Common myeloid progenitor, CD34-positive (primary cell): ENCODE measurements around the gene KRT76.

ENCODE experiments used
- CTCF ChIA-PET: fragments of 350-600 bp; sonication (Branson Sonifier 250); formaldehyde crosslinking; loops from one replicate; lab custom pipeline; 2021; ENCODE audit warnings: antibody characterized with exemption; lab: Charles Lee
- POLR2A ChIA-PET: fragments of 350-600 bp; sonication (Branson Sonifier 250); formaldehyde crosslinking; loops from one replicate; lab custom pipeline; 2021; ENCODE audit warnings: antibody characterized with exemption; lab: Charles Lee
- DNase-seq, 3 donors: peaks; one replicate each; pipeline versions ENCODE4 v3.0.0 to v3.0.0-alpha.2; 2013
- H3K27ac ChIP-seq, 2 experiments: 1 replicate in 1 of 2; 2 replicates in 1 of 2; pipeline ENCODE4 v1.7.0; 2013; ENCODE audit warnings: inconsistent platforms in 2 of 2, low read length in 2 of 2, mild to moderate bottlenecking in 2 of 2, low read depth in 1 of 2, moderate library complexity in 1 of 2; ENCODE audit not compliant: severe bottlenecking in 2 of 2, insufficient read depth in 1 of 2, poor library complexity in 1 of 2
- H3K27me3 ChIP-seq, 5 experiments: replicated peaks in 2 of 5; 1 replicate in 3 of 5; 2 replicates in 2 of 5; pipeline versions ENCODE4 v1.6.1 to v1.7.0; 2013; ENCODE audit warnings: low read length in 4 of 5, mild to moderate bottlenecking in 2 of 5, moderate library complexity in 2 of 5, inconsistent platforms in 1 of 5; ENCODE audit not compliant: insufficient read depth in 5 of 5, control insufficient read depth in 4 of 5
- H3K36me3 ChIP-seq, 4 experiments: 1 replicate in 2 of 4; 2 replicates in 2 of 4; pipeline versions ENCODE4 v1.6.1 to v1.7.0; 2013; ENCODE audit warnings: low read length in 3 of 4, control low read depth in 1 of 4, mild to moderate bottlenecking in 1 of 4; ENCODE audit not compliant: control insufficient read depth in 4 of 4, insufficient read depth in 4 of 4
- H3K4me1 ChIP-seq, 4 experiments: 1 replicate in 3 of 4; 2 replicates in 1 of 4; pipeline versions ENCODE4 v1.6.1 to v1.7.1; 2013; ENCODE audit warnings: low read length in 3 of 4, mild to moderate bottlenecking in 3 of 4, control low read depth in 1 of 4, inconsistent platforms in 1 of 4, moderate library complexity in 1 of 4; ENCODE audit not compliant: control insufficient read depth in 4 of 4, insufficient read depth in 4 of 4; ENCODE audit errors: control extremely low read depth in 1 of 4
- H3K4me3 ChIP-seq, 7 experiments: 1 replicate in 4 of 7; 2 replicates in 3 of 7; pipeline versions ENCODE4 v1.5.1 to v1.7.0; 2013; ENCODE audit warnings: mild to moderate bottlenecking in 7 of 7, low read length in 6 of 7, moderate library complexity in 6 of 7, inconsistent platforms in 2 of 7, low read depth in 2 of 7, control low read depth in 1 of 7; ENCODE audit not compliant: insufficient read depth in 4 of 7, control insufficient read depth in 1 of 7; ENCODE audit errors: extremely low read depth in 1 of 7
- H3K9me3 ChIP-seq, 5 experiments: 1 replicate in 4 of 5; 2 replicates in 1 of 5; pipeline versions ENCODE4 v1.6.1 to v1.7.1; 2013; ENCODE audit warnings: low read length in 4 of 5, mild to moderate bottlenecking in 2 of 5, inconsistent platforms in 1 of 5, low read depth in 1 of 5, moderate library complexity in 1 of 5; ENCODE audit not compliant: control insufficient read depth in 4 of 5, insufficient read depth in 2 of 5; ENCODE audit errors: control extremely low read depth in 1 of 5
- WGBS: methylation state at CpG from one replicate; pipeline ENCODE4 v1.1.5; 2013; ENCODE audit not compliant: insufficient coverage; 5-methylcytosine and 5-hydroxymethylcytosine counted together

Gene KRT76

GRCh38 chr12:52721838-52722470 is 55.2 kb downstream of the KRT76 start:
- peaks cover 0 to 2% (median 0%) of the 10 kb centered on the region in 5 experiments for H3K9me3 ChIP-seq
- 33% methylated on average over 3 of the region's 3 CpGs for WGBS
- no peak for DNase-seq
- no peak overlapping the region for H3K27ac ChIP-seq
- H3K27me3 ChIP-seq = peaks cover 0 to 6% (median 0%) of the 10 kb centered on the region in 5 experiments
- ChIA-PET CTCF (no interaction called here), POLR2A (no interaction called here)
- no peaks in the 10 kb centered on the region for H3K36me3 ChIP-seq
- H3K4me3 ChIP-seq = no peak overlapping the region
- no peaks in the 10 kb centered on the region for H3K4me1 ChIP-seq

GRCh38 chr12:52720365-52720886 is 56.7 kb downstream of the KRT76 start:
- no peak for DNase-seq
- POLR2A ChIA-PET = interaction anchor here (0.6 kb wide), 1 partner anchor 268 kb away, joined by 5 read pairs; no protein-coding TSS in a partner anchor
- H3K27ac ChIP-seq = no peak overlapping the region
- CTCF ChIA-PET = interaction anchor here (0.8 to 1.0 kb wide), 2 partner anchors 170 to 308 kb away, joined by 3 read pairs; no protein-coding TSS in a partner anchor
- no peaks in the 10 kb centered on the region for H3K36me3 ChIP-seq
- H3K4me3 ChIP-seq = no peak overlapping the region
- peaks cover 0 to 16% (median 11%) of the 10 kb centered on the region in 5 experiments for H3K27me3 ChIP-seq
- peaks cover 0 to 2% (median 0%) of the 10 kb centered on the region in 5 experiments for H3K9me3 ChIP-seq
- H3K4me1 ChIP-seq = no peaks in the 10 kb centered on the region
- WGBS = 94% methylated on average over 5 of the region's 8 CpGs
